OCI-LY1 (cell line): ENCODE measurements around the gene SOX5.

Experiments
- H2AFZ ChIP-seq: fragments of 200-600 bp; sonication (generic), shearing (Covaris generic); 2 replicates; pipeline ENCODE4 v1.6.0; 2014; ENCODE audit warnings: antibody characterized with exemption, mild to moderate bottlenecking, low read length
- H3F3A ChIP-seq: fragments of 200-600 bp; sonication (generic), shearing (Covaris generic); 2 replicates; pipeline ENCODE4 v1.6.0; 2014; ENCODE audit warnings: mild to moderate bottlenecking, antibody characterized with exemption, low read length, moderate library complexity; ENCODE audit not compliant: insufficient read depth
- H3K27ac ChIP-seq: fragments of 200-600 bp; sonication (generic); 2 replicates; pipeline ENCODE4 v1.5.1; 2014; ENCODE audit warnings: low read length, mixed run types, mild to moderate bottlenecking, low read depth; ENCODE audit not compliant: poor library complexity, severe bottlenecking
- H3K27me3 ChIP-seq: fragments of 200-600 bp; sonication (generic); 2 replicates; pipeline ENCODE4 v1.6.0; 2014; ENCODE audit warnings: antibody characterized with exemption, mild to moderate bottlenecking, low read length, moderate library complexity; ENCODE audit not compliant: insufficient read depth
- H3K36me3 ChIP-seq: fragments of 200-600 bp; sonication (generic); 2 replicates; pipeline ENCODE4 v1.6.1; 2014; ENCODE audit warnings: mild to moderate bottlenecking, antibody characterized with exemption, low read length, moderate library complexity, mixed read lengths; ENCODE audit not compliant: insufficient read depth
- H3K4me1 ChIP-seq: fragments of 200-600 bp; sonication (generic); 2 replicates; pipeline ENCODE4 v1.5.1; 2014; ENCODE audit warnings: mild to moderate bottlenecking, low read length, moderate library complexity; ENCODE audit not compliant: insufficient read depth, severe bottlenecking
- H3K4me2 ChIP-seq: fragments of 200-600 bp; sonication (generic), shearing (Covaris generic); 2 replicates; pipeline ENCODE4 v1.6.1; 2014; ENCODE audit warnings: low read length
- H3K4me3 ChIP-seq: fragments of 200-600 bp; sonication (generic); 2 replicates; pipeline ENCODE4 v1.5.1; 2014; ENCODE audit warnings: low read length, low read depth, mild to moderate bottlenecking, mixed read lengths; ENCODE audit not compliant: poor library complexity, severe bottlenecking
- H3K79me2 ChIP-seq: fragments of 200-600 bp; shearing (Covaris generic); 2 replicates; pipeline ENCODE4 v1.6.1; 2016; ENCODE audit warnings: mixed run types, low read length, mixed read lengths; ENCODE audit not compliant: insufficient read depth
- H3K9ac ChIP-seq: fragments of 200-600 bp; sonication (generic), shearing (Covaris generic); 2 replicates; pipeline ENCODE4 v1.6.1; 2014; ENCODE audit warnings: mild to moderate bottlenecking, low read length, mixed read lengths
- H3K9me2 ChIP-seq: fragments of 200-600 bp; sonication (generic), shearing (Covaris generic); 2 replicates; pipeline ENCODE4 v1.6.1; 2014; ENCODE audit warnings: low read depth, mild to moderate bottlenecking, low read length, mixed read lengths
- H3K9me3 ChIP-seq: fragments of 200-600 bp; shearing (Covaris generic); 2 replicates; pipeline ENCODE4 v1.6.1; 2014; ENCODE audit warnings: low read length, mixed read lengths
- H4K20me1 ChIP-seq: fragments of 200-600 bp; sonication (generic), shearing (Covaris generic); 2 replicates; pipeline ENCODE4 v1.6.0; 2016; ENCODE audit warnings: mild to moderate bottlenecking, low read length; ENCODE audit not compliant: insufficient read depth
- EZH2 ChIP-seq: fragments of 200-600 bp; sonication (generic), shearing (Covaris generic); IDR thresholded peaks from 2 replicates; pipeline ENCODE4 v1.8.0; 2017; ENCODE audit warnings: borderline replicate concordance, mixed run types, mild to moderate bottlenecking, antibody characterized with exemption, low read length, moderate library complexity, mixed read lengths
- TF ChIP-seq, protein P1 (sequence below): fragments of 200-600 bp; sonication (generic), shearing (Covaris generic); IDR thresholded peaks from 2 replicates; pipeline ENCODE4 v1.5.1; 2017; ENCODE audit warnings: mild to moderate bottlenecking, antibody characterized with exemption, low read length, moderate library complexity, mixed read lengths

The SOX5 gene

DNA sequence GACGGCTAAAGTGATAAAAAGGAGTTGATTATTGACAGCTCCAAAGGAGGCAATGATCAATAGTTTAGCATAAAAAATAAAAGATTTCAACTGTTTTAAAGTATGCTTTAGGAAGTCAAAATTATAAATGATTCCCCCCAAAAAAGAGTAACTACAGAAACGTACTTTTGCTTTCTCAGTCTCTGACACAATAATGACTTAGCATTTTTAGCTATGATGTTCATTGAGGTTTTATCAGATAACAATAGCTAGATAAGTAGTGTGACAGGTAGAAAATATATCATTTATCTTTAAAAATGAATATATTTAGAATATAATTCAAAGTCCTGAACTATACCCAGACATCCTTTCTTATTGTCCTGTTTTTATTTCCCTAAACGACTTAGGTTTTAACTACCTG lies 352.9 kb downstream of the SOX5 start:
- H4K20me1 ChIP-seq: no peaks in the 10 kb centered on the region
- no peak for TF ChIP-seq EZH2
- TF ChIP-seq, protein P1, sequence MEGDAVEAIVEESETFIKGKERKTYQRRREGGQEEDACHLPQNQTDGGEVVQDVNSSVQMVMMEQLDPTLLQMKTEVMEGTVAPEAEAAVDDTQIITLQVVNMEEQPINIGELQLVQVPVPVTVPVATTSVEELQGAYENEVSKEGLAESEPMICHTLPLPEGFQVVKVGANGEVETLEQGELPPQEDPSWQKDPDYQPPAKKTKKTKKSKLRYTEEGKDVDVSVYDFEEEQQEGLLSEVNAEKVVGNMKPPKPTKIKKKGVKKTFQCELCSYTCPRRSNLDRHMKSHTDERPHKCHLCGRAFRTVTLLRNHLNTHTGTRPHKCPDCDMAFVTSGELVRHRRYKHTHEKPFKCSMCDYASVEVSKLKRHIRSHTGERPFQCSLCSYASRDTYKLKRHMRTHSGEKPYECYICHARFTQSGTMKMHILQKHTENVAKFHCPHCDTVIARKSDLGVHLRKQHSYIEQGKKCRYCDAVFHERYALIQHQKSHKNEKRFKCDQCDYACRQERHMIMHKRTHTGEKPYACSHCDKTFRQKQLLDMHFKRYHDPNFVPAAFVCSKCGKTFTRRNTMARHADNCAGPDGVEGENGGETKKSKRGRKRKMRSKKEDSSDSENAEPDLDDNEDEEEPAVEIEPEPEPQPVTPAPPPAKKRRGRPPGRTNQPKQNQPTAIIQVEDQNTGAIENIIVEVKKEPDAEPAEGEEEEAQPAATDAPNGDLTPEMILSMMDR: no peak
- H3F3A ChIP-seq: no peaks in the 10 kb centered on the region
- no peak overlapping the region for H3K4me3 ChIP-seq
- no peak overlapping the region for H3K27ac ChIP-seq
- no peak overlapping the region for H3K4me2 ChIP-seq
- no peaks in the 10 kb centered on the region for H3K9me2 ChIP-seq
- no peak overlapping the region for H3K9ac ChIP-seq
- H3K27me3 ChIP-seq: no peaks in the 10 kb centered on the region
- no peaks in the 10 kb centered on the region for H3K79me2 ChIP-seq
- no peak overlapping the region for H2AFZ ChIP-seq
- no peaks in the 10 kb centered on the region for H3K4me1 ChIP-seq
- no peaks in the 10 kb centered on the region for H3K36me3 ChIP-seq
- H3K9me3 ChIP-seq: peaks cover 4% of the 10 kb centered on the region

DNA sequence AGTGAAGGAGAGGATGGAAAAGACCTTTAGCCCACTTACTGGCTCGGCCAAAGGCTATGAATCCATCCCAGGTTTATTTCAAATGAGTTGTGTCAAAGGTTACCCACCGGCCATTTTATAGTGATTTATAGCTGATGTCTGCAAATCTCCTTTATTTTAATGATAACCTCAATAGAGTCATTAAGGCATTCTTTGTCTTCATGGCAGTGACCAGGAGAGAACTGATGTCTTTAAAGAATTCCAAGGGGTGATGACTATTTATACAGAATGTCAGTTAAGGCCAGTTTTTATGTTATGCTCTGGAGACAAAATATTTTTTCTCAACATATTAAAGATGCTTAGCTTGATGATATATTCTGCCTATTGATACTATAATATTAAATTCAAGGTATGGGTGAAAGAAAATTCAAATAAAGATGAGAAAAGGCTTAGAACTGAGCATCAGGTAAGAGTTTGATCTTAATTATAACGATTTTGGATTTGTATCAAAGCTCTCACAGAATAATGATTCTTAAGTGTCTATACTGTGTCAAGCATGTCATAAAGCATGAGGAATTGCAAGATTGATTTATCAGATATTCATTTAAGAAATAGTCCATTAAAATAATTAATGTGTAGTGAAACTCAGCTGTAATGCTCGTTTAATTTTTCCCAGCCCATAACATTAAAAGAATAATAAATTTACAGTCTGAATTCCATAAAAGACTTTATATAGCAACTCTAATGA lies 361.5 kb downstream of the SOX5 start:
- Histone ChIP-seq H3K4me2 (no peak overlapping the region), H3K9ac (no peak overlapping the region), H2AFZ (no peak overlapping the region), H3K79me2 (no peaks in the 10 kb centered on the region), H3K4me1 (no peaks in the 10 kb centered on the region), H3K27me3 (no peaks in the 10 kb centered on the region), H3K36me3 (no peaks in the 10 kb centered on the region), H3K27ac (no peak overlapping the region), H3K4me3 (no peak overlapping the region), H3F3A (no peaks in the 10 kb centered on the region), H3K9me2 (no peaks in the 10 kb centered on the region), H4K20me1 (no peaks in the 10 kb centered on the region), H3K9me3 (no peaks in the 10 kb centered on the region)
- TF ChIP-seq, protein P1: no peak
- TF ChIP-seq EZH2: no peak

DNA sequence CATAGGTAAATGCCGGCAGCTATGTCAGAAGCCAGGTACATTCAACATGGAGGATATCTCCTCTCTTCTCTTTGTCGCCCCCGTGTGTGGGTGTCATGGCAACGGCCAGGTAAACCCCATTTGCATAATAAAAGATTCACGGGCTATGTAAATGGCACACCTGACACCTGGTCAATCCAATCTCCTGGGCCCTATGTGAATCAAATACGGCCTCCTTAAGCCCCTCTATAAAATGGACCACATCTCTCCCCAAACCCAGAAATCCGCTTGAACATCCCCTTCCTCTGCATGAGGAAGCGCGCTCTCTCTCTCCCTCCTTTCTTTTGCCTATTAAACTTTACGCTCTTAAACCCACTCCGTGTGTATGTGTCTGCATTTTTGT lies 363.7 kb downstream of the SOX5 start:
- H2AFZ ChIP-seq: no peak overlapping the region

More for the DNA sequence above, 363.7 kb downstream of the SOX5 start:
- Histone ChIP-seq H3K4me2 (no peak overlapping the region), H3F3A (no peaks in the 10 kb centered on the region), H3K9ac (no peak overlapping the region), H3K36me3 (no peaks in the 10 kb centered on the region), H3K27ac (no peak overlapping the region), H3K4me1 (no peaks in the 10 kb centered on the region), H3K9me2 (no peaks in the 10 kb centered on the region), H3K79me2 (no peaks in the 10 kb centered on the region), H3K9me3 (no peaks in the 10 kb centered on the region), H3K4me3 (no peak overlapping the region), H3K27me3 (no peaks in the 10 kb centered on the region), H4K20me1 (no peaks in the 10 kb centered on the region)
- TF ChIP-seq EZH2: no peak
- TF ChIP-seq, protein P1: no peak
